WTC11 (cell line): ENCODE results near the gene IFNA5.

Experiments used
- CBFB ChIP-seq: sonication (generic); formaldehyde crosslinking; IDR thresholded peaks from 2 replicates; pipeline ENCODE4 v1.8.1; 2022; ENCODE audit warnings: mild to moderate bottlenecking, low read depth, missing genetic modification reagents
- CTCF ChIP-seq: fragments of 200-600 bp; IDR thresholded peaks from 2 replicates; pipeline ENCODE4 v1.8.0; 2022; ENCODE audit warnings: antibody characterized with exemption
- E2F1 ChIP-seq: sonication (generic); formaldehyde crosslinking; IDR thresholded peaks from 2 replicates; pipeline ENCODE4 v1.8.0; 2022; ENCODE audit warnings: mild to moderate bottlenecking, missing genetic modification reagents
- JUN ChIP-seq: sonication (generic); formaldehyde crosslinking; IDR thresholded peaks from 2 replicates; pipeline ENCODE4 v1.8.0; 2023; ENCODE audit warnings: mild to moderate bottlenecking, missing genetic modification reagents
- NFYB ChIP-seq: sonication (generic); formaldehyde crosslinking; conservative IDR thresholded peaks from 2 replicates; pipeline ENCODE4 v1.8.0; 2022; ENCODE audit warnings: low read depth, missing genetic modification reagents
- NR2C2 ChIP-seq: sonication (generic); formaldehyde crosslinking; IDR thresholded peaks from 2 replicates; pipeline ENCODE4 v1.8.0; 2022; ENCODE audit warnings: mild to moderate bottlenecking, missing genetic modification reagents
- TCF7 ChIP-seq: sonication (generic); formaldehyde crosslinking; IDR thresholded peaks from 2 replicates; pipeline ENCODE4 v1.8.0; 2022; ENCODE audit warnings: mild to moderate bottlenecking, low read depth, missing genetic modification reagents, moderate library complexity
- TP53 ChIP-seq: sonication (generic); formaldehyde crosslinking; IDR thresholded peaks from 2 replicates; pipeline ENCODE4 v1.8.1; 2023; ENCODE audit warnings: mild to moderate bottlenecking, missing genetic modification reagents
- ZNF121 ChIP-seq: sonication (generic); formaldehyde crosslinking; IDR thresholded peaks from 2 replicates; pipeline ENCODE4 v1.8.0; 2023; ENCODE audit warnings: missing genetic modification reagents
- ZNF138 ChIP-seq: sonication (generic); formaldehyde crosslinking; conservative IDR thresholded peaks from 2 replicates; pipeline ENCODE4 v1.8.1; 2022; ENCODE audit warnings: mild to moderate bottlenecking, moderate library complexity, missing genetic modification reagents
- ZNF512 ChIP-seq: sonication (generic); formaldehyde crosslinking; IDR thresholded peaks from 2 replicates; pipeline ENCODE4 v1.8.1; 2022; ENCODE audit warnings: missing genetic modification reagents, borderline replicate concordance

DNA sequence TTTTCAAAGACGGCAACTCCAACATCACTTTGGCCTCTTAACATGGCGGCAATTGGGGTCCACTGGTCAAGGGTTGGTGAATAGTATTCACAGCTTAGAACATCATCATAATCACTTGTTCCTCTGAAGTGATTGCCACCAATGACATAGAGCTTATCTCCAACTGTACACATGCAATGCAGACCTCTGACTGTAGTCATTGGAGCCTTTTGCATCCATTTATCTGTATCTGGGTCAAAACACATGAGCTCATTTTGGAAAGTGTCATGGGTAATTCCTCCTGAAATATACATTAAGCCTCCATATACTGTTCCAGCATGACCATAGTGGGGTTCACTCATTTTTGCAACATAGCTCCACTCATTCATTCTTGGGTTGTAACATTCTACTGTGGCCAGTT, 28.1 kb upstream of the IFNA5 start:
- TF ChIP-seq CBFB (CRISPR knock-in tag), result no peak
- no peak for TF ChIP-seq ZNF121
- TF ChIP-seq CTCF, result no peak
- no peak for TF ChIP-seq ZNF138 (CRISPR knock-in tag)
- no peak for TF ChIP-seq NR2C2 (CRISPR knock-in tag)
- TF ChIP-seq TP53 (CRISPR knock-in tag), result no peak
- no peak for TF ChIP-seq E2F1
- TF ChIP-seq TCF7 (CRISPR knock-in tag), result no peak
- no peak for TF ChIP-seq ZNF512 (CRISPR knock-in tag)
- no peak for TF ChIP-seq JUN
- TF ChIP-seq NFYB (CRISPR knock-in tag), result no peak
